HepG2 (cell line): Measurements from ENCODE around the gene KAT14. TPM values are rescaled to one million over a fixed set of nuclear protein-coding genes. Genes with fewer than 3 reads are reported as not detected.
A peak's percentile ranks its signal among the peaks of the same experiment; 100 is the strongest.

Experiments used
- AGO1 ChIP-seq: fragments of 200-400 bp; formaldehyde crosslinking; IDR thresholded peaks from 2 replicates; pipeline ENCODE4 v1.6.1; 2017; ENCODE audit warnings: mild to moderate bottlenecking, low read depth, low read length, moderate library complexity; ENCODE audit not compliant: poor library complexity, severe bottlenecking
- BCL3 ChIP-seq: sonication (generic); formaldehyde crosslinking; IDR thresholded peaks from 2 replicates; pipeline ENCODE4 v1.5.1; 2020; ENCODE audit warnings: mild to moderate bottlenecking, missing genetic modification reagents, moderate library complexity
- BCLAF1 ChIP-seq: fragments of 450-650 bp; IDR thresholded peaks from 2 replicates; pipeline ENCODE4 v1.6.1; 2017; ENCODE audit warnings: mild to moderate bottlenecking
- GLMP ChIP-seq: sonication (generic); formaldehyde crosslinking; IDR thresholded peaks from 2 replicates; pipeline ENCODE4 v1.9.0; 2021; ENCODE audit warnings: missing genetic modification reagents, mild to moderate bottlenecking, borderline replicate concordance
- HMGXB4 ChIP-seq, 2 experiments: sonication (generic) in 1 of 2; formaldehyde crosslinking in 1 of 2; IDR thresholded peaks; 2 replicates each; pipeline versions ENCODE4 v1.4.0 to v1.6.1; 2018 to 2020; ENCODE audit warnings: missing genetic modification reagents in 2 of 2, borderline replicate concordance in 1 of 2, low read depth in 1 of 2, mild to moderate bottlenecking in 1 of 2, missing biosample characterization in 1 of 2
- KAT7 ChIP-seq: IDR thresholded peaks from 2 replicates; pipeline ENCODE4 v1.6.1; 2018; ENCODE audit warnings: borderline replicate concordance, missing compliant biosample characterization
- MXD3 ChIP-seq: IDR thresholded peaks from 2 replicates; pipeline ENCODE4 v1.6.1; 2016; ENCODE audit warnings: mild to moderate bottlenecking, missing biosample characterization, missing genetic modification reagents
- SIX4 ChIP-seq: sonication (generic); formaldehyde crosslinking; IDR thresholded peaks from 2 replicates; pipeline ENCODE4 v1.4.0; 2020; ENCODE audit warnings: missing genetic modification reagents
- SMC3 ChIP-seq: IDR thresholded peaks from 2 replicates; pipeline ENCODE4 v1.6.1; 2011; ENCODE audit warnings: low read length, improper control_type of control experiment
- SOX5 ChIP-seq: IDR thresholded peaks from 2 replicates; pipeline ENCODE4 v1.6.1; 2016; ENCODE audit warnings: borderline replicate concordance
- TBX3 ChIP-seq: fragments of 450-650 bp; IDR thresholded peaks from 2 replicates; pipeline ENCODE4 v1.6.1; 2017; ENCODE audit warnings: antibody characterized with exemption, mild to moderate bottlenecking, inconsistent platforms, borderline replicate concordance
- ZBTB1 ChIP-seq: sonication (generic); formaldehyde crosslinking; IDR thresholded peaks from 2 replicates; pipeline ENCODE4 v1.4.0; 2020; ENCODE audit warnings: missing genetic modification reagents, borderline replicate concordance
- ZFYVE20 ChIP-seq: sonication (generic); formaldehyde crosslinking; IDR thresholded peaks from 2 replicates; pipeline ENCODE4 v1.8.0; 2023; ENCODE audit warnings: low read depth, mild to moderate bottlenecking, moderate library complexity, missing genetic modification reagents, borderline replicate concordance
- ZMAT3 ChIP-seq: sonication (generic); formaldehyde crosslinking; conservative IDR thresholded peaks from 2 replicates; pipeline ENCODE4 v1.7.0; 2021; ENCODE audit warnings: missing genetic modification reagents
- ZMAT5 ChIP-seq: sonication (generic); formaldehyde crosslinking; IDR thresholded peaks from 2 replicates; pipeline ENCODE4 v1.5.0; 2020; ENCODE audit warnings: mild to moderate bottlenecking, low read depth, missing genetic modification reagents, borderline replicate concordance
- ZNF326 ChIP-seq: sonication (generic); formaldehyde crosslinking; IDR thresholded peaks from 2 replicates; pipeline ENCODE4 v1.4.0; 2020; ENCODE audit warnings: missing genetic modification reagents, borderline replicate concordance
- ZNF546 ChIP-seq: sonication (generic); formaldehyde crosslinking; conservative IDR thresholded peaks from 2 replicates; pipeline ENCODE4 v1.8.1; 2023; ENCODE audit warnings: mild to moderate bottlenecking, missing genetic modification reagents
- ZNF562 ChIP-seq: sonication (generic); formaldehyde crosslinking; IDR thresholded peaks from 2 replicates; pipeline ENCODE4 v1.8.0; 2022; ENCODE audit warnings: missing genetic modification reagents, borderline replicate concordance
- polyA plus RNA-seq, 8 experiments: library from polyadenylated mRNA; depleted of rRNA in 3 of 8; stranded (reverse) in 7 of 8; unstranded in 1 of 8; fragments of >200 nt; fragmentation: Illumina TruSeq in 4 of 8; extraction: Trizol in 4 of 8; gene quantifications; 2 replicates each; pipeline versions ENCODE4 v1.2.1 to v1.2.3, GENCODE V29; 2011 to 2016; ENCODE audit warnings: low read depth in 4 of 8, missing spikeins in 1 of 8, mixed read lengths in 1 of 8; ENCODE audit not compliant: insufficient read depth in 1 of 8
- total RNA-seq, 5 experiments: library from RNA; depleted of rRNA; stranded (reverse); fragments of >200 nt; fragmentation: Illumina TruSeq; extraction: Trizol; gene quantifications; 2 replicates each; pipeline ENCODE4 v1.2.3, GENCODE V29; 2016; ENCODE audit warnings: low read depth in 1 of 5

Gene KAT14
- total and polyA plus RNA-seq, 2 of the 13 experiments (the other 11 are each of a cell fraction or from before 2014, with no cell fraction given), result 5.1 to 15.1 TPM

- TF ChIP-seq ZMAT5 (CRISPR knock-in tag) (no peak), GLMP (CRISPR knock-in tag) (no peak), SOX5 (peak; percentile 63; the same call in 1 of the 2 replicates), KAT7 (CRISPR knock-in tag) (no peak), ZNF546 (CRISPR knock-in tag) (no peak), ZBTB1 (CRISPR knock-in tag) (no peak), MXD3 (CRISPR knock-in tag) (no peak), BCL3 (CRISPR knock-in tag) (no peak; the same call in 1 of the 2 replicates), ZMAT3 (no peak; the same call in 1 of the 2 replicates), SIX4 (peak; percentile 42; the same call in 1 of the 2 replicates), TBX3 (peak; percentile 52; the same call in 1 of the 2 replicates), ZNF326 (no peak), BCLAF1 (no peak), SMC3 (no peak), HMGXB4 (CRISPR knock-in tag; IDR thresholded peaks at IDR 0.05; ENCODE audit: borderline replicate concordance in 1 of 2, low read depth in 1 of 2) (no peak), ZFYVE20 (CRISPR knock-in tag) (no peak), ZNF562 (no peak), AGO1 (no peak)
Measured at GRCh38 chr20:18144541-18145099, 7.0 kb downstream of the KAT14 start (continued).
